GM18861 (cell line): ENCODE data around the gene MED13L.
"Not testable (repeated sequence)": the region's sequence is repeated elsewhere in the genome, so short reads cannot be mapped to it uniquely, and the experiment has no call there.

Experiments used
- ATAC-seq: cut with Tn5 transposase; IDR thresholded peaks from one replicate; pipeline ENCODE4 v1.9.1; 2021; ENCODE audit not compliant: unreplicated experiment

The MED13L gene

GRCh38 chr12:116133636-116134214 lies 143.8 kb downstream of the MED13L start:
- no peak for ATAC-seq

- no peak for ATAC-seq
Measured at GRCh38 chr12:116133149-116133548, 144.3 kb downstream of the MED13L start.

DNA sequence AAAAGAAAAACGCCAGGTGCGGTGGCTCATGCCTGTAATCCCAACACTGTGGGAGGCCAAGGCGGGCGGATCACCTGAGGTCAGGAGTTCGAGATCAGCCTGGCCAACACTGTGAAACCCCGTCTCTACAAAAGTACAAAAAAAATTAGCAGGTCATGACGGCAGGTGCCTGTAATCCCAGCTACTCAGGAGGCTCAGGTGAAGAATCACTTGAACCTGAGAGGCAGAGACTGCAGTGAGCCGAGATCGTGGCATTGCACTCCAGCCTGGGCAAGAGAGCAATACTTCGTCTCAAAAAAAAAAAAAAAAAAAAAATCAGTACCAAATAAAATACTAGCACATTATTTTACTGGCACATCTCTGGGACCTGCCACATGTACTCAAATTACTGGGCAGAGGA lies 145.5 kb downstream of the MED13L start:
- not testable (repeated sequence) for ATAC-seq

DNA sequence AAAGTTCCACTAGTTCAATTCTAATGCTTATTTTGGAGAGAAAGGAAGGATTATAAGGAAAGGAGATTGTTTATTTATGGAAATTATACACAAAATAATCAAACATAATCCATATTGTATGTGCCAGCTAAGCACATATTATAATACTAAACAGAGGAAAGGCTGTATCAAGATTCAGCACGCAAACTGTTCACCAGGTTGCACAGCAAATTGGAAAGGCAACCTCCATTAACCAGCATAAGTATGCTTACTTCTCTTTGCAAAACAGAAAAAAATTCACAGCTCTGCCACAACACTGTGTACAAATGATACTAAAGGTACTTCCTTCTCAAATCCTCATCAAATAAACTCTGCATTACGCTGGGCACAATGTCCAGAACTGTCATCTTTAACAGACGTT lies 146.3 kb downstream of the MED13L start:
- ATAC-seq = no peak

GRCh38 chr12:116130431-116130830 lies 147.1 kb downstream of the MED13L start:
- no peak for ATAC-seq

DNA sequence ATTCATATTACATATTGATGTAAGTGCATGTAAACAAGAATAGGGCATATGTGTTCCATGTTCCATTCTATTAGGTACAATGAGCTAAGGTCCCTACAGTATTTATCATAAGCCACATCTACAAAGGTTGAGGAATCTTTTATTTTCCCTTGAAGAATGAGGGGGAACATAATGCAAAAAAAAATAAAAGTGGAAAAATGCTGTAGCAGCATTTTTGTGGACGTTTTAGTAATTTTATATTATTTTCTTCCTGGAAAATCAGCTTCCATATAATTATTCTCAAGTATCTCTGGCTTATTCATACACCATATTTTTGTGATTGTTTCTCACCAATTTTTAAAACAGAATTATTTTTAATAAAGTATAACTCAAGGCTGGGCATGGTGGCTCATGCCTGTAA lies 148.7 kb downstream of the MED13L start:
- ATAC-seq = no peak

DNA sequence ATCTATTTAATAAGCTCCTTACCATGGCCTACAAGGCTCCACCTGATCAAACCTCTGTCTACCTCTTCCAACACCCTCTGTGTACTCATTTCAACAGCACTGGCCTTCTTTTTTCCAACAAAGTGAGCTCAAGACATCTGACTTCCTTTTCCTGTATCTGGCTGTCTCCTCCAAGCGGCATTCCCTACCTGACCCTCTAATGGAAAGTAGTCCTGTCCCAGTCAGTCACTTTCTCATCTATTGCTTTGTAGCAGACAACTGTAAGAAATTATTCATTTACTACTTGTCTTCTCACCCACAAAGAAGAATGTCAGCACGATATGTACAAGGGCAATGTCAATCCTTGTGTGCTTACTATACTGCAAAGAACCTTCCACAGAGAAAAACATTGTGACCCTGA lies 149.6 kb downstream of the MED13L start:
- ATAC-seq = no peak

DNA sequence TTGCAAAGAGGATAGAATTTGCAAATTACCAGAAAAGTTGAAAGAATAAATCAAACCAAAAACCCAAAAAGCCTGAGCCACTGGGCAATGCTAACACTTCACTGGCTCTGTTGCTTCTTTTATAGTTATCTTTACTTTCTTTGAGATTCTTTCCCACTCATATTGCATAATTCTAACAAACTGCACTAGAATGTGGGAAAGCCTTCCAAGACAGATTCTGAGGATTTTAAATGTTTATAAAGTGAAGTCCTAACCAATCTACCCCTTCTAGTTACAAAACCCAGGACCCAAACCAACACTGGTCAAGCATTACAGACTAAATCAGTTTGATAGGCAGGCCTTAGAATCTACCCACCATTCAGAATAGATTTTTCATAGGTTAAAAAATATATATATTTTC lies 150.9 kb downstream of the MED13L start:
- no peak for ATAC-seq

DNA sequence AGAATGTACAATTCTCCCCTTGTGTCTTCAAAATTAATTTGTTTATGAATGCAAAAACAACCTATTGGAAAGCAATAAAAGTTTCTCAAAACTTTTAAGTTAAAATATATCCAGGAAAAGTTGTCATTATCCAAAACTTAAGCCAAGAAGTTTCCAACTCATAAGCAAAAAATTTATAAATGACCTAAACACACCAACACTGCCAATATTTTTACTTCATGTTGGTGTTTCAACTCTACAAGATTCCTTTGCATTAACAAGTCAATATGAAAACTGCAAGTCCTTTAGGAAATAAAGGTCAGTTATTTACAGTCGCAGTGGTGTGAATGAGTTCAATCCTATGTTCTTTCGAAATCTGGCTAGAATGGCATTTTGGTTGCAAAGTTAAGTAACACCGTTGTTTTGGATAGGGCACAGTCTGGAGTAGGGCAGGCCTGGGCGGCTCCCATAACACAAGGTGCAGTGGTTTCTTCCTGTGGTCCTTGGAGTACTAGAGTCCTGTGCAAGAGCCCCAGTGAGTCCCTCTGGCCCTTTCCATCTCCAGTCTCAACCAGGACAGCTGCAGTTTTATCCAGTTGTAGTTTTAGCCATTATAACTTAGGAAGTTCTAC lies 151.4 kb downstream of the MED13L start:
- no peak for ATAC-seq

GRCh38 chr12:116125084-116125483 lies 152.4 kb downstream of the MED13L start:
- no peak for ATAC-seq

GRCh38 chr12:116123451-116124258 lies 153.8 kb downstream of the MED13L start:
- ATAC-seq = no peak

GRCh38 chr12:116122628-116123027 lies 154.9 kb downstream of the MED13L start:
- ATAC-seq = no peak

- no peak for ATAC-seq
Measured at GRCh38 chr12:116121453-116121871, 156.0 kb downstream of the MED13L start.

DNA sequence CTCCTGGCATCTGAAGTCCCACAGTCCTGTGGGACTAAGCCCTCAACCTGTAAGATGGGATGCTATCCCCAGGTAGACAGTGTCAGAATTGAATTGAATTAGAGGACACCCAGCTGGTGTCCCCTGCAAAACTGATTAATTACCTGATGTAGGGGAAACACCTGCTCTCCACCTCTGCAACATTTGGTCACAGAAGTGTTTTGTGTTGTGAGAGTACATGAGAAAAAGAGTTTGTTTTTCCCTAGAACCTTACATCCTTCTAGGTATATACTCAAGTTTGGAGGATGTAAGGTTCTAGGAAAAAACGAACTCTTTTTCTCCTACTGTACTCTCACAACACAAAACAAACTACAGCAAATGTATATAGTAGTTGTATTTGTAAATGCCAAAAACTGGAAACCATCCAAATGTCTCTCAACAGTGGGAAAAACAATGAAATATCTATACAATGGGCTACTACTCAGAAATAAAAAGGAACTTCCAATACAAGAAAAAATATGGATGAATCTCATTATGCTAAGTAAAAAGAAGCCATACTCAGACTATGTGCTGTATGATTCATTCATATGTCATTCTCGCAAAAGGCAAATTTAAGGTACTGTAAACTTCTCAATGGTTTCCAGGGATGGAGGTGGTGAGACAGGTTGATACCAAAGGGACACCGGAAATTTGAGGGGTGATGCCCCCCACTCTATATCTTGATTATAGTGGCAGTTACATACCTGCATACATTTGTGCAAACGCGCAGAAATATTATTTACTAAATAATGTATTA lies 160.7 kb downstream of the MED13L start:
- ATAC-seq = no peak

DNA sequence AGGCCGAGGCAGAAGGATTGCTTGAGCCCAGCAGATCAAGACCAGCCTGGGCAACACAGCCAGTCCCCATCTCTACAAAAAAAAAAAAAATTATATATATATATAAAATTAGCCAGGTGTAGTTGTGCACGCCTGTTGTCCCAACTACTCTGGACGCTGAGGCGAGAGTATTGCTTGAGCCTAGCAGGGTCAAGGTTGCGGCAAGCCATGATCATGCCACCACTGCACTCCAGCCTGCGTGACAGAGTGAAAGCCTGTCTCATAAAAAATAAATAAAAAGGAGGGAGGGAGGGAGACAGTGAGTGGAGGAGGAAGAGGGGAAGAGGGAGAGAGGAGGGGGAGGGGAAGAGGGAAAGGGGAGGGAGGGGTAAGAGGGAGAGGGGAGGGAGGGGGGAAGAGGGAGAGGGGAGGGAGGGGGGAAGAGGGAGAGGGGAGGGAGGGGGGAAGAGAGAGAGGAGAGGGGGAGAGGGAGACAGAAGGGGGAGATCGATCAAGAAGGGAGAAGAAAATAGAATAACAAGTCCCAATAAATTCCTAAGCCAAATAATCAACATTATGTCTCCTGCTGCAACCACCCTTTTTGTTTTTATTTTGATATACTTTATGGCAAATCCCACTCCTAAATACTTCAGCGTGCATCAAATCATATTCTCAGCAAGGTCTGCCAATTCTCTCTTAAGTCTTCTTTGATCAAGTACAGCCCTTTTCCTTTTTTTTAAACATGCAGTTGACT lies 163.9 kb downstream of the MED13L start:
- ATAC-seq = no peak

DNA sequence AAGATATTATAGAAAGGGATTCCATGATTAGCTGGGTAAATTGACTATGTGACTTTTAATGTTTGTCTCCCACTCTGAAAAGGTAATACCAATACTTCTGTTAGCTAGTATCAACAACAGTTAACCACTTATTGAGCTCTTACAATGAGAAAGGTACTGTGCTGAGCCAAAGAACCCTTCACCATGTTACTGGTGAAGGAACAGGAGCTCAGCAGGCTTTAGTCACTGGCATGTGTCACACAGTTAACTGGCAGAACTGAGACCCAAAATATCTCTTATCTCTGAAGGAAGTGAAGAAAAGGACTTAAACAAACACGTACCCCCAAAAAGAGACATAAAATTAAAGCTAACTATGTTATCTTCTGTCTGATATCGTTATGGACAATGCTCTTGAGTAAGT lies 170.6 kb downstream of the MED13L start:
- no peak for ATAC-seq

DNA sequence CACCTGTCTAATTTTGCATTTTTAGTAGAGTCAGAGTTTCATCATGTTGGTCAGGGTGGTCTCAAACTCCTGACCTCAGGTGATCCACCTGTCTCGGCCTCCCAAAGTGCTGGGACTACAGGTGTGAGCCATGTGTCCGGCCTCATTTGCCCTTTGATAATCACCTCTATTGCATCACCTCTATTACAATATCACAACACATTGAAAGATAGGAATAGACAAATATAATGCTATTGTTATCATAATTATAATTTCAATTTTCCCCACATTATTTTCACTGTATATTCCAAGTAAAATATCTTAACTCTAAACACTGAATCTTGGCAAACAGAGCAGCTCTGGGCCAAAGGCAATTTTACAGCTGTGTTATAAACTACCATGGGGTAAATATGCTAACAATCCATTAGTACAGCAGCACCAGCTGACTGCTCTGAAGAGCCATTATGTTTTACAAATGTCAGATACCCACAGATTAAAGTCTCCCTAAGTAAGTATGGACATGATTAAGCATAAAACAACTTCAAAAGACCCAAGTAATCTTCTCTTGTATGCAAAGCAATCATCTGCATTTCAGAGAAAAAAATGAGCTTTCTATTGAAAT lies 173.2 kb downstream of the MED13L start:
- ATAC-seq = no peak

DNA sequence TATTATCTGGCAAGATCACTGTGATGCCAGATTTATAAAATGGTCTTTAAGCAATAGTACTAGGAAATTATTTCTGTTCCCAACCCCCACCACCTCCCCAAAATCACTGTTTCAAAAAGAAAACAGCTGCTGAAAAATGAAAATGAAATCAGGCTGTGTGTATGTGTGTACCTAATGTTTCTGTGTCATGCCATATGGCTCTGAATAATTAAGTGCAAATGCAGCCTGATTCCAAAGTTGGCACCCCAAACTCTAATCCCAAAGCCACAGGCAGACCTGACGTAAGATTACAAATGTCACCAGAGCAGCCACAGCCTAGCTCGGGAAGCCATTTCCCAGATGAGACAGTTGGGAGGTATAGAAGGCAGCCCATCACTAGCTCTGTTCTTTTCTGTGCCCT lies 175.5 kb downstream of the MED13L start:
- no peak for ATAC-seq

GRCh38 chr12:116099652-116100432 lies 177.7 kb downstream of the MED13L start:
- ATAC-seq = no peak

GRCh38 chr12:116096874-116097273 lies 180.6 kb downstream of the MED13L start:
- no peak for ATAC-seq
